Panc1 (cell line): ENCODE data around the gene CLPTM1L. TPM values are rescaled to one million over a fixed set of nuclear protein-coding genes. Genes with fewer than 3 reads are reported as not detected.
"Not testable (repeated sequence)": the region's sequence is repeated elsewhere in the genome, so short reads cannot be mapped to it uniquely, and the experiment has no call there.

Experiments
- ATAC-seq: fragments of 200-7000 bp; cut with Tn5 transposase; 2 replicates; pipeline ENCODE4 v1.9.1; 2020; ENCODE audit warnings: mild to moderate bottlenecking, moderate library complexity
- BruUV-seq: library from RNA; stranded (reverse); fragments of 400-500 nt; replicated peaks from 2 replicates; lab custom pipeline; 2021; lab: Mats Ljungman, UMichigan
- CTCF ChIA-PET: fragments of 300-600 bp; sonication (Branson Sonifier 250); formaldehyde crosslinking; loops from one replicate; lab custom pipeline; 2022; ENCODE audit warnings: antibody characterized with exemption; lab: Charles Lee
- POLR2A ChIA-PET: fragments of 300-600 bp; sonication (Branson Sonifier 250); formaldehyde crosslinking; loops from one replicate; lab custom pipeline; 2022; ENCODE audit warnings: antibody characterized with exemption; lab: Charles Lee
- DNase-seq: peaks from one replicate; pipeline ENCODE4 v3.0.0-alpha.2; 2010; ENCODE audit warnings: low read depth, low spot score
- H3K27ac ChIP-seq: 2 replicates; pipeline ENCODE4 v1.5.1; 2011; ENCODE audit warnings: mild to moderate bottlenecking, low read length, inconsistent platforms
- H3K27me3 ChIP-seq: fragments of 200-500 bp; sonication (Bioruptor generic); 2 replicates; pipeline ENCODE4 v1.6.0; 2014; ENCODE audit warnings: low read length, inconsistent platforms; ENCODE audit not compliant: control insufficient read depth, insufficient read depth
- H3K36me3 ChIP-seq: fragments of 200-500 bp; sonication (Bioruptor generic); 2 replicates; pipeline ENCODE4 v1.5.1; 2014; ENCODE audit warnings: inconsistent platforms, mild to moderate bottlenecking, low read length, moderate library complexity; ENCODE audit not compliant: control insufficient read depth, insufficient read depth
- H3K4me1 ChIP-seq: 2 replicates; pipeline ENCODE4 v1.5.1; 2011; ENCODE audit warnings: inconsistent platforms, mild to moderate bottlenecking, low read length, moderate library complexity; ENCODE audit not compliant: control insufficient read depth, insufficient read depth
- H3K4me3 ChIP-seq, 2 experiments: 2 replicates each; pipeline ENCODE4 v1.5.1; 2011 to 2012; ENCODE audit warnings: low read depth in 2 of 2, low read length in 2 of 2, mild to moderate bottlenecking in 2 of 2, inconsistent platforms in 1 of 2, moderate library complexity in 1 of 2
- H3K9me3 ChIP-seq: fragments of 200-500 bp; sonication (Bioruptor generic); 2 replicates; pipeline ENCODE4 v1.5.1; 2014; ENCODE audit warnings: low read depth, mild to moderate bottlenecking, inconsistent platforms, low read length, moderate library complexity; ENCODE audit not compliant: control insufficient read depth, insufficient read depth
- POLR2AphosphoS5 ChIP-seq: IDR thresholded peaks from 2 replicates; pipeline ENCODE4 v1.6.1; 2012; ENCODE audit warnings: mild to moderate bottlenecking, low read depth, low read length, moderate library complexity
- SIN3A ChIP-seq: IDR thresholded peaks from 2 replicates; pipeline ENCODE4 v1.6.1; 2012; ENCODE audit warnings: low read depth, mild to moderate bottlenecking, low read length, moderate library complexity, borderline replicate concordance; ENCODE audit not compliant: insufficient read depth
- TCF7L2 ChIP-seq: IDR thresholded peaks from 2 replicates; pipeline ENCODE4 v1.6.1; 2011; ENCODE audit warnings: mild to moderate bottlenecking, low read depth, low read length, inconsistent platforms
- in situ Hi-C: cut with HindIII; loops from 2 replicates; pipeline ENCODE4 v1.10.0; 2016; ENCODE audit warnings: low sequenced_read_pairs, low pct_unique_long_range_greater_than_20kb
- intact Hi-C: fragments of 100-400 bp; cut with micrococcal nuclease; formaldehyde crosslinking; loops from one replicate; pipeline ENCODE4 v1.10.0; 2022; ENCODE audit not compliant: unreplicated experiment
- total RNA-seq: library from RNA; stranded (reverse); gene quantifications from one replicate; pipeline ENCODE4 v1.2.1, GENCODE V29; 2021; ENCODE audit not compliant: unreplicated experiment
- TF ChIP-seq, protein P1 (sequence below), 2 experiments: IDR thresholded peaks; 2 replicates each; pipeline ENCODE4 v1.6.1; 2011 to 2012; ENCODE audit warnings: low read depth in 2 of 2, control low read depth in 1 of 2, low read length in 1 of 2, mild to moderate bottlenecking in 1 of 2, moderate library complexity in 1 of 2; ENCODE audit not compliant: insufficient read depth in 1 of 2
- TF ChIP-seq, protein P2 (sequence below): fragments of 450-650 bp; IDR thresholded peaks from 2 replicates; pipeline ENCODE4 v1.5.1; 2017; ENCODE audit warnings: mild to moderate bottlenecking

The CLPTM1L gene
- total RNA-seq, 1 experiment from 2014 or later, result 188 TPM

DNA sequence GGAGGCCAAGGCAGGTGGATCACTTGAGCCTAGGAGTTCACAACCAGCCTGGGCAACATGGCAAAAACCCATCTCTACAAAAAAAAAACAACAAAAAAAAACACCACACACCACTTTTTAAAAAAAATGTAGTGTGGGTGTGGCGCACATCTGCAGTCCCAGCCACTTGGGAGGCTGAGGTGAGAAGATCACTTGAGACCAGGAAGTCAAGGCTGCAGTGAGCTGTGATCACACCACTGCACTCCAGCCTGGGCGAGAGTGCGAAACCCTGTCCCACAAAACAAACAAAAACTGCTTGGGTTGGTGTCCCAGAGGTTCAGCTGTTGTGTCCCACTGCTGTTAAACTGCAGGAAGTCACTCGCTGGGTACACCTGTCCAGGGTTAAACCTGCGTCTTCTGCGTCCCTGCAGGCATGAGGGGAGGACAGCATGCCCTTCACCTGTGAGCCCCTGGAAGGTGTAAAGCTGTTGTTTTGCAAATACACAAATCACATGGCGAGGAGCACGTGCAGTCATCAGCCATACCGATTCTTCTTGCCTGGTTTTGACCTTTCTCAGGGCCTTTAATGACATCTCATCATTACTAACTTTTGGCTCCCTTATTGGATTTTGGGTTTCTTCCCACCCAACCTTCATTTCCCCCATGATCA lies 29.3 kb upstream of the CLPTM1L start:
- intact Hi-C loops, result no loop called here
- TF ChIP-seq, protein P1, sequence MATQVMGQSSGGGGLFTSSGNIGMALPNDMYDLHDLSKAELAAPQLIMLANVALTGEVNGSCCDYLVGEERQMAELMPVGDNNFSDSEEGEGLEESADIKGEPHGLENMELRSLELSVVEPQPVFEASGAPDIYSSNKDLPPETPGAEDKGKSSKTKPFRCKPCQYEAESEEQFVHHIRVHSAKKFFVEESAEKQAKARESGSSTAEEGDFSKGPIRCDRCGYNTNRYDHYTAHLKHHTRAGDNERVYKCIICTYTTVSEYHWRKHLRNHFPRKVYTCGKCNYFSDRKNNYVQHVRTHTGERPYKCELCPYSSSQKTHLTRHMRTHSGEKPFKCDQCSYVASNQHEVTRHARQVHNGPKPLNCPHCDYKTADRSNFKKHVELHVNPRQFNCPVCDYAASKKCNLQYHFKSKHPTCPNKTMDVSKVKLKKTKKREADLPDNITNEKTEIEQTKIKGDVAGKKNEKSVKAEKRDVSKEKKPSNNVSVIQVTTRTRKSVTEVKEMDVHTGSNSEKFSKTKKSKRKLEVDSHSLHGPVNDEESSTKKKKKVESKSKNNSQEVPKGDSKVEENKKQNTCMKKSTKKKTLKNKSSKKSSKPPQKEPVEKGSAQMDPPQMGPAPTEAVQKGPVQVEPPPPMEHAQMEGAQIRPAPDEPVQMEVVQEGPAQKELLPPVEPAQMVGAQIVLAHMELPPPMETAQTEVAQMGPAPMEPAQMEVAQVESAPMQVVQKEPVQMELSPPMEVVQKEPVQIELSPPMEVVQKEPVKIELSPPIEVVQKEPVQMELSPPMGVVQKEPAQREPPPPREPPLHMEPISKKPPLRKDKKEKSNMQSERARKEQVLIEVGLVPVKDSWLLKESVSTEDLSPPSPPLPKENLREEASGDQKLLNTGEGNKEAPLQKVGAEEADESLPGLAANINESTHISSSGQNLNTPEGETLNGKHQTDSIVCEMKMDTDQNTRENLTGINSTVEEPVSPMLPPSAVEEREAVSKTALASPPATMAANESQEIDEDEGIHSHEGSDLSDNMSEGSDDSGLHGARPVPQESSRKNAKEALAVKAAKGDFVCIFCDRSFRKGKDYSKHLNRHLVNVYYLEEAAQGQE (IDR thresholded peaks at IDR 0.05; ENCODE audit: insufficient read depth in 1 of 2, low read depth in 2 of 2, low read length in 1 of 2), result no peak
- no peak for TF ChIP-seq TCF7L2
- no peak for TF ChIP-seq SIN3A
- TF ChIP-seq, protein P2, sequence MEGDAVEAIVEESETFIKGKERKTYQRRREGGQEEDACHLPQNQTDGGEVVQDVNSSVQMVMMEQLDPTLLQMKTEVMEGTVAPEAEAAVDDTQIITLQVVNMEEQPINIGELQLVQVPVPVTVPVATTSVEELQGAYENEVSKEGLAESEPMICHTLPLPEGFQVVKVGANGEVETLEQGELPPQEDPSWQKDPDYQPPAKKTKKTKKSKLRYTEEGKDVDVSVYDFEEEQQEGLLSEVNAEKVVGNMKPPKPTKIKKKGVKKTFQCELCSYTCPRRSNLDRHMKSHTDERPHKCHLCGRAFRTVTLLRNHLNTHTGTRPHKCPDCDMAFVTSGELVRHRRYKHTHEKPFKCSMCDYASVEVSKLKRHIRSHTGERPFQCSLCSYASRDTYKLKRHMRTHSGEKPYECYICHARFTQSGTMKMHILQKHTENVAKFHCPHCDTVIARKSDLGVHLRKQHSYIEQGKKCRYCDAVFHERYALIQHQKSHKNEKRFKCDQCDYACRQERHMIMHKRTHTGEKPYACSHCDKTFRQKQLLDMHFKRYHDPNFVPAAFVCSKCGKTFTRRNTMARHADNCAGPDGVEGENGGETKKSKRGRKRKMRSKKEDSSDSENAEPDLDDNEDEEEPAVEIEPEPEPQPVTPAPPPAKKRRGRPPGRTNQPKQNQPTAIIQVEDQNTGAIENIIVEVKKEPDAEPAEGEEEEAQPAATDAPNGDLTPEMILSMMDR, result no peak
- TF ChIP-seq POLR2AphosphoS5, result no peak
- ChIA-PET CTCF (no interaction called here), POLR2A (no interaction called here)
- peaks cover 4% of the 10 kb centered on the region; the same call in 1 of the 2 replicates for H3K4me1 ChIP-seq
- H3K27me3 ChIP-seq, result no peaks in the 10 kb centered on the region
- in situ Hi-C loops, result no loop called here
- no peak overlapping the region for H3K4me3 ChIP-seq
- no peak overlapping the region for H3K27ac ChIP-seq
- no peaks in the 10 kb centered on the region for H3K9me3 ChIP-seq
- DNase-seq, result no peak
- no peak for ATAC-seq
- no peaks in the 10 kb centered on the region for H3K36me3 ChIP-seq
- BruUV-seq, result no TSS peak

DNA sequence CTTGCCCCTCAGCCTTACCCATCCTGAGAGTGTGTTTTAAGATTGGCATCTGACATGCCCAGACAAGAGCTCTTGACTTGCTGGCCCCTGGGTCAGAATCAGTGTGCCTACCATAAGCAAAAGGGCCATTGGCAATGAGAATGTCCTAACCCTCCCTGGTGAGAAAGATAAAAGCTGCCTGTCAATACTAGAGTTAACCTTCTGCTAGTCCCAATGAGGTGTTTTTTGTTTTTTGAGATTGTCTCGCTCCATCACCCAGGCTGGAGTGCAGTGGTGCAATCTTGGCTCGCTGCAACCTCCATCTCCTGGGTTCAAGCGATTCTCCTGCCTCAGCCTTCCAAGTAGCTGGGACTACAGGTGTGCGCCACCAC lies 27.1 kb upstream of the CLPTM1L start:
- H3K27ac ChIP-seq, H3K36me3 ChIP-seq, H3K4me3 ChIP-seq, BruUV-seq, POLR2A ChIA-PET, CTCF ChIA-PET, DNase-seq, H3K9me3 ChIP-seq, ATAC-seq, intact Hi-C loops, H3K27me3 ChIP-seq, in situ Hi-C loops, H3K4me1 ChIP-seq: not testable (repeated sequence)

DNA sequence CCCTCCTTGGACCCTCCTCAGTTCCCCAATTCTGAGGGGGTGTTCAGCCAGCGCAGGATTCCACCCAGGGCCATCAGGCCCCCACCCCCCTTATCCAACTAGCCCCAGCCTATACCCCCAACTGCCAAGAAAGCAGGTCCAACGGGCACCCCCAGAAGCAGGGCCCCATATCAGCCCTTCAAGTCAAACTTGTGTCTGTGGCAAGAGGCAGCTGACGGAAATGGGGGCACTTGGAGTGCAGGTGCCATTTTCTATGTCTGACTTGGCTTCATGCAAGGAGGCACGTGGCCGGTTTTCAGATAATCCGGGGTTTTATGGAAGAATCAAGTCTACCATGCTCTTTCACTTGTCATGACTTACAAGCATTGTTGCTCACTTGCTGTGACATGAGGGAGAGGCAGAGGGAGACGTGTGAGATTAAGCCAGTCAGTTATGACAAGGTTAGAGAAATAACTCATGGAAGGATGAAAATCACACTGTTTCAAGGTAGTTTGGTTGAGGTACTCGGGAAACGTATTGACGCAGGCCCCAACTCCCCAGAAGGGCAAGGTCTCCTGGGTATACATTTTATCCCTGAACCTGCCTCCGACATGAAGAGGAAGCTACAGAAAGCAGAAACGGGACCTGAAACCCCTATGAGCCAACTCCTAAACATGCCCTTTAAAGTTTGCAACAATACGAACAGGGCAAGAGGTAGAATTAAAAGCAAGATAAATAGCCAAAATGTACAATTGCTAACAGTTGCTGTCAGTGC lies 26.5 kb upstream of the CLPTM1L start:
- H3K27ac ChIP-seq, result no peak overlapping the region
- ATAC-seq (no peak), DNase-seq (no peak)
- H3K27me3 ChIP-seq, result peaks cover 4% of the 10 kb centered on the region
- no peak overlapping the region for H3K4me3 ChIP-seq
- H3K4me1 ChIP-seq, result peaks cover 4% of the 10 kb centered on the region; the same call in 1 of the 2 replicates
- POLR2A ChIA-PET, result no interaction called here
- no peaks in the 10 kb centered on the region for H3K9me3 ChIP-seq
- TF ChIP-seq TCF7L2 (no peak), POLR2AphosphoS5 (no peak)
- TF ChIP-seq, protein P2, result no peak
- TF ChIP-seq, protein P1 (IDR thresholded peaks at IDR 0.05; ENCODE audit: insufficient read depth in 1 of 2, low read depth in 2 of 2, low read length in 1 of 2), result no peak
- intact Hi-C loops, result no loop called here
- BruUV-seq, result no TSS peak
- H3K36me3 ChIP-seq, result no peaks in the 10 kb centered on the region
- in situ Hi-C loops, result no loop called here
- CTCF ChIA-PET, result no interaction called here
